ENCODE measurements around the gene GRM7. TPM values are rescaled to one million over a fixed set of nuclear protein-coding genes. Genes with fewer than 3 reads are reported as not detected.

Gene GRM7
- total RNA-seq, 1 experiment from 2014 or later: not detected

DNA sequence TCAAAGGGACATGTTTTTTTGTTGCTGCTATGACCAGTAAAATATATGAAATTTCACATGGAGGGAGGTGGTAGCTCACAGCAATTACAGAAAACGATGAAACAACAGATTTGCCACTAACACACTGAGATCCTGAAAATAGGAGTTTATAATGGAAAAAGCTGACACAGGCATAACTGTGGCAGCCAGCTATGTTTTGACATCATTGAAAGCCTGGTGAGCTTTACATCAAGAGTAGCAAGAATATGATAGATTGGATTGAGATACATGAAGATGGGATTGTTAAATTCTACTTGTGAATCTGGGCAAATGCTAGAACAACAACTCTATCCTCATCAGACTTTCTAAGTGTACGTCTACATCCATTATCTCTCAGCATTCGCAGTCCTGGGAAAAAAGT, 760.7 kb downstream of the GRM7 start:
- ChIA-PET RAD21 (ENCODE audit: low non-redundant PET in 1 of 2, low total read pairs in 2 of 2, uncharacterized antibody in 2 of 2, unreplicated experiment in 2 of 2) (no interaction called here), CTCF (no interaction called here), POLR2A (no interaction called here)
- no peak overlapping the region for H3K9ac ChIP-seq (ENCODE audit: low read length)
- ATAC-seq: no peak
- no peaks in the 10 kb centered on the region for H3K4me1 ChIP-seq (ENCODE audit: control insufficient read depth in 1 of 2, insufficient read depth in 2 of 2, low read length in 2 of 2)
- H3K9me3 ChIP-seq (ENCODE audit: control insufficient read depth in 1 of 2, insufficient read depth in 1 of 2, low read depth in 1 of 2, low read length in 2 of 2): no peaks in the 10 kb centered on the region
- H2AFZ ChIP-seq (ENCODE audit: low read depth, low read length, poor library complexity, severe bottlenecking): no peak overlapping the region
- H3K79me2 ChIP-seq (ENCODE audit: insufficient read depth, low read length): no peaks in the 10 kb centered on the region
- intact Hi-C loops (cut with micrococcal nuclease): no loop called here
- H3K9me2 ChIP-seq (ENCODE audit: insufficient read depth): no peaks in the 10 kb centered on the region
- no TSS peak for BruUV-seq (replicated peaks)
- H4K20me1 ChIP-seq (ENCODE audit: insufficient read depth): no peaks in the 10 kb centered on the region
- no peak overlapping the region for H3K4me2 ChIP-seq (ENCODE audit: low read length)
- H3K27me3 ChIP-seq (ENCODE audit: insufficient read depth, low read length): no peaks in the 10 kb centered on the region
- H3K27ac ChIP-seq (ENCODE audit: low read depth, low read length): no peak overlapping the region
- H3K36me3 ChIP-seq (ENCODE audit: control insufficient read depth in 1 of 2, insufficient read depth in 2 of 2, low read length in 2 of 2): no peaks in the 10 kb centered on the region
- no peak overlapping the region for H3K4me3 ChIP-seq (replicated peaks in 1 of 2; ENCODE audit: low read depth in 1 of 2, low read length in 2 of 2)
- DNase-seq (ENCODE audit: low read depth, low spot score): no peak
- TF ChIP-seq CEBPB (IDR thresholded peaks at IDR 0.05; ENCODE audit: low read depth) (no peak), REST (IDR thresholded peaks at IDR 0.05; ENCODE audit: low read depth) (no peak), CTCF (IDR thresholded peaks at IDR 0.05 in 2 of 3, conservative IDR thresholded peaks at IDR 0.05 in 1 of 3; ENCODE audit: borderline replicate concordance in 1 of 3, insufficient read depth in 1 of 3, low read depth in 2 of 3, low read length in 2 of 3) (no peak), SIN3A (IDR thresholded peaks at IDR 0.05; ENCODE audit: low read depth) (no peak), SRF (IDR thresholded peaks at IDR 0.05; ENCODE audit: low read depth) (no peak), RAD21 (IDR thresholded peaks at IDR 0.05; ENCODE audit: low read depth) (no peak), POLR2A (IDR thresholded peaks at IDR 0.05; ENCODE audit: borderline replicate concordance, extremely low read depth, insufficient read depth, insufficient read length) (no peak), CBX3 (IDR thresholded peaks at IDR 0.05; ENCODE audit: low read depth) (no peak), ATF3 (IDR thresholded peaks at IDR 0.05) (no peak), EZH2phosphoT487 (IDR thresholded peaks at IDR 0.05; ENCODE audit: borderline replicate concordance) (no peak), JUND (IDR thresholded peaks at IDR 0.05) (no peak), EGR1 (IDR thresholded peaks at IDR 0.05; ENCODE audit: low read depth) (no peak), ELF1 (IDR thresholded peaks at IDR 0.05; ENCODE audit: borderline replicate concordance, low read depth) (no peak), YY1 (IDR thresholded peaks at IDR 0.05; ENCODE audit: extremely low read depth, insufficient replicate concordance, low read depth, low read length) (no peak), ZFX (IDR thresholded peaks at IDR 0.05) (no peak), EZH2 (IDR thresholded peaks at IDR 0.05) (no peak)
- TF ChIP-seq, protein P1, sequence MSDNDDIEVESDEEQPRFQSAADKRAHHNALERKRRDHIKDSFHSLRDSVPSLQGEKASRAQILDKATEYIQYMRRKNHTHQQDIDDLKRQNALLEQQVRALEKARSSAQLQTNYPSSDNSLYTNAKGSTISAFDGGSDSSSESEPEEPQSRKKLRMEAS (IDR thresholded peaks at IDR 0.05): no peak
